GM12801 (cell line): ENCODE measurements around the gene NXPH2.

Experiments used
- CTCF ChIP-seq: IDR thresholded peaks from one replicate; pipeline ENCODE4 v1.5.1; 2011; ENCODE audit warnings: control low read depth; ENCODE audit not compliant: insufficient read length; ENCODE audit errors: extremely low read depth

Gene NXPH2

GRCh38 chr2:138718405-138718804 lies 61.8 kb downstream of the NXPH2 start:
- TF ChIP-seq CTCF: no peak

GRCh38 chr2:138716183-138716582 lies 64.0 kb downstream of the NXPH2 start:
- no peak for TF ChIP-seq CTCF

DNA sequence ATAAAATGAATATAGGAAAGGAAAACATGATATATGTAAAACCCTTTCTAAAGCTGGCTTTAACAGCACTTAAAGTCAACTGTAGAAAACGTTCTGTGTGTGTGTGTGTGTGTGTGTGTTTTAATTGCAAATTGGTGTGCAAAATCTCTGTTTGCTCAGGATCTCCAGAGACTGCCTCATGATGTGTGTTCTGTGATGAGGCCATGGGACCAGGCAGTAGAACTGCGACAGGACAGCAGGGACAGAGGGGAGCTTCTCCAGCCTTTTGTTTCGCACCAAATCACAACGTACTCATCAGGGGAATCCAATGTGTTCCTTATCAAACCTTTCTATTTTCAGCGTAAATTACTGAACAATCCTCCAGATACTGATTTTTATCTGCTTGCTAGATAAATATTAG lies 66.7 kb downstream of the NXPH2 start:
- no peak for TF ChIP-seq CTCF

GRCh38 chr2:138713069-138713496 lies 67.1 kb downstream of the NXPH2 start:
- no peak for TF ChIP-seq CTCF

GRCh38 chr2:138712212-138712979 lies 67.8 kb downstream of the NXPH2 start:
- TF ChIP-seq CTCF: no peak

DNA sequence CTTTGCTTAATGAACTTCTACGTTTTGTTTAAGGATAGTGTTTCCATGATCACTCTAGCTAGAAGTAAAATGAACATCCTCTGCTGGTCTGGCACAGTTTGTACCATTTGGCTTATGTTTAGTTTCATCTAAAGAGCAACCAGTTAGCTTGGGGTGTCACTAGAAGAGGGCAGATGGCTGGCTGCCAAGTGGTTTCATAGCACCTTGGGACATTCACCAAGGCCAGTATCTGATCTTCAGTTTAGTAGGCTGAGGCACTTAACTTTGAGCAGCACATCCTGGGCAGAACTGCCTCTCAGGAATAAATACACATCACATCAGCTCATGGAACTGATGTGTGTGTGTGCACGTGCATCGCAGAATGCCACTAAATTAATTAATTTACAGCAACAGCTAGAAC lies 68.4 kb downstream of the NXPH2 start:
- TF ChIP-seq CTCF: no peak

- no peak for TF ChIP-seq CTCF
Measured at GRCh38 chr2:138708682-138709241, 71.4 kb downstream of the NXPH2 start.
